ENCODE data around the gene DHX8.

- TF ChIP-seq POLR2A (IDR thresholded peaks at IDR 0.05; ENCODE audit: extremely low read depth, insufficient read length) (no peak), CTCF (IDR thresholded peaks at IDR 0.05; ENCODE audit: low read depth, low read length) (no peak)
These were observed 91.2 kb downstream of the DHX8 start for GRCh38 chr17:43574896-43575525.
